ENCODE measurements around the gene MSX2.
"Not testable (repeated sequence)": the region's sequence is repeated elsewhere in the genome, so short reads cannot be mapped to it uniquely, and the experiment has no call there.

The MSX2 gene

GRCh38 chr5:174733836-174734235 lies 9.5 kb downstream of the MSX2 start:
- DNase-seq (ENCODE audit: low read depth), result no peak

- no peak for DNase-seq (ENCODE audit: low read depth)
Observed at GRCh38 chr5:174734571-174735497, 10.5 kb downstream of the MSX2 start.

GRCh38 chr5:174735498-174736330 lies 11.3 kb downstream of the MSX2 start:
- no peak for DNase-seq (ENCODE audit: low read depth)

- DNase-seq (ENCODE audit: low read depth), result no peak
Observed at GRCh38 chr5:174736331-174736721, 11.9 kb downstream of the MSX2 start.

GRCh38 chr5:174736777-174737176 lies 12.4 kb downstream of the MSX2 start:
- DNase-seq (ENCODE audit: low read depth), result no peak

GRCh38 chr5:174737330-174737729 lies 12.9 kb downstream of the MSX2 start:
- no peak for DNase-seq (ENCODE audit: low read depth)

GRCh38 chr5:174741352-174741751 lies 17.0 kb downstream of the MSX2 start:
- DNase-seq (ENCODE audit: low read depth), result no peak

GRCh38 chr5:174744896-174745295 lies 20.5 kb downstream of the MSX2 start:
- no peak for DNase-seq (ENCODE audit: low read depth)

- no peak for DNase-seq (ENCODE audit: low read depth)
Observed at GRCh38 chr5:174745590-174746103, 21.3 kb downstream of the MSX2 start.

- peak; percentile 67 for DNase-seq (ENCODE audit: low read depth)
Observed at GRCh38 chr5:174750711-174751110, 26.3 kb downstream of the MSX2 start.

- no peak for DNase-seq (ENCODE audit: low read depth)
Observed at GRCh38 chr5:174751154-174752000, 27.0 kb downstream of the MSX2 start.

GRCh38 chr5:174752121-174752520 lies 27.7 kb downstream of the MSX2 start:
- DNase-seq (ENCODE audit: low read depth), result no peak

GRCh38 chr5:174755106-174755505 lies 30.7 kb downstream of the MSX2 start:
- DNase-seq (ENCODE audit: low read depth), result no peak

GRCh38 chr5:174759091-174759490 lies 34.7 kb downstream of the MSX2 start:
- no peak for DNase-seq (ENCODE audit: low read depth)

- no peak for DNase-seq (ENCODE audit: low read depth)
Observed at GRCh38 chr5:174760721-174761120, 36.3 kb downstream of the MSX2 start.

- not testable (repeated sequence) for DNase-seq (ENCODE audit: low read depth)
Observed at GRCh38 chr5:174761341-174761740, 37.0 kb downstream of the MSX2 start.

GRCh38 chr5:174764309-174764708 lies 39.9 kb downstream of the MSX2 start:
- no peak for DNase-seq (ENCODE audit: low read depth)

GRCh38 chr5:174765540-174765939 lies 41.2 kb downstream of the MSX2 start:
- no peak for DNase-seq (ENCODE audit: low read depth)

GRCh38 chr5:174767670-174768069 lies 43.3 kb downstream of the MSX2 start:
- no peak for DNase-seq (ENCODE audit: low read depth)

GRCh38 chr5:174769005-174769404 lies 44.6 kb downstream of the MSX2 start:
- DNase-seq (ENCODE audit: low read depth), result no peak

GRCh38 chr5:174773371-174773770 lies 49.0 kb downstream of the MSX2 start:
- DNase-seq (ENCODE audit: low read depth), result no peak

- no peak for DNase-seq (ENCODE audit: low read depth)
Observed at GRCh38 chr5:174775081-174775480, 50.7 kb downstream of the MSX2 start.

Data from fibroblast of the conjunctiva (primary cell).